ENCODE data around the gene GNB1L.

GNB1L gene

GRCh38 chr22:19854778-19855503 lies at the start of gene GNB1L, which contains the start of gene RTL10:
Gene GNB1L (minus strand): TSS chr22:19854874. CDS start chr22:19821355, 33,519 bp downstream.
Gene RTL10 (minus strand): TSS chr22:19854874. CDS start chr22:19852261, 2,613 bp downstream.
- peak; percentile 99 to 100 (median 99) for DNase-seq

- DNase-seq = no peak
Observed at GRCh38 chr22:19904174-19904856, 49.6 kb upstream of the GNB1L start.

- DNase-seq = no peak
Observed at GRCh38 chr22:19903513-19903912, 48.8 kb upstream of the GNB1L start.

GRCh38 chr22:19903031-19903430 lies 48.4 kb upstream of the GNB1L start:
- no peak for DNase-seq

GRCh38 chr22:19902245-19902715 lies 47.6 kb upstream of the GNB1L start:
- DNase-seq = no peak

GRCh38 chr22:19901577-19902244 lies 47.0 kb upstream of the GNB1L start:
- no peak for DNase-seq

- no peak for DNase-seq
Observed at GRCh38 chr22:19900707-19901436, 46.2 kb upstream of the GNB1L start.

- DNase-seq = no peak
Observed at GRCh38 chr22:19898831-19899567, 44.3 kb upstream of the GNB1L start.

GRCh38 chr22:19898145-19898544 lies 43.5 kb upstream of the GNB1L start:
- no peak for DNase-seq

- DNase-seq = no peak
Observed at GRCh38 chr22:19897726-19898125, 43.1 kb upstream of the GNB1L start.

- no peak for DNase-seq
Observed at GRCh38 chr22:19896665-19897355, 42.1 kb upstream of the GNB1L start.

GRCh38 chr22:19895160-19895849 lies 40.6 kb upstream of the GNB1L start:
- no peak for DNase-seq

GRCh38 chr22:19893363-19893762 lies 38.7 kb upstream of the GNB1L start:
- DNase-seq = no peak

GRCh38 chr22:19892925-19893324 lies 38.3 kb upstream of the GNB1L start:
- no peak for DNase-seq

GRCh38 chr22:19892257-19892879 lies 37.7 kb upstream of the GNB1L start:
- no peak for DNase-seq

GRCh38 chr22:19891317-19892256 lies 36.9 kb upstream of the GNB1L start:
- DNase-seq = peak; percentile 39 to 47 (median 39)

- DNase-seq = no peak
Observed at GRCh38 chr22:19890502-19891316, 36.0 kb upstream of the GNB1L start.

GRCh38 chr22:19889951-19890350 lies 35.3 kb upstream of the GNB1L start:
- no peak for DNase-seq

All from suppressor macrophage treated with lipopolysaccharide for 1 hour (primary cell).